NCI-H345 treated with DMSO at 0.1 percent for 48 hours (cell line): ENCODE data around the gene CCNF.

Source experiments
- DNase-seq: peaks from one replicate; lab custom pipeline; 2025; ENCODE audit not compliant: unreplicated experiment; lab: John Stamatoyannopoulos, UW

CCNF gene

GRCh38 chr16:2455081-2455845 lies 26.0 kb downstream of the CCNF start:
- no peak for DNase-seq

DNA sequence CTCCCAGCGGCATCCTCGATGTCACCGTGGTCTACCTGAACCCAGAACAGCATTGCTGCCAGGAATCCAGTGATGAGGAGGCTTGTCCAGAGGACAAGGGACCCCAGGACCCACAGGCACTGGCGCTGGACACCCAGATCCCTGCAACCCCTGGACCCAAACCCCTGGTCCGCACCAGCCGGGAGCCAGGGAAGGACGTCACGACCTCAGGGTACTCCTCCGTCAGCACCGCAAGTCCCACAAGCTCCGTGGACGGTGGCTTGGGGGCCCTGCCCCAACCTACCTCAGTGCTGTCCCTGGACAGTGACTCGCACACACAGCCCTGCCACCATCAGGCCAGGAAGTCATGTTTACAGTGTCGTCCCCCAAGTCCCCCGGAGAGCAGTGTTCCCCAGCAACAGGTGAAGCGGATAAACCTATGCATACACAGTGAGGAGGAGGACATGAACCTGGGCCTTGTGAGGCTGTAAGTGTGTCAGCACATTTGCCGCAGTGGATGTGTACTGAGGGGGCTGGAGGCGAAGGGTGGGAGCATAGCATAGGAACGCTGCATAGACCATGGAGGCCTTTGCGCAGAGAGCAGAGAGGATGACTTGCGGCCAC lies 27.4 kb downstream of the CCNF start:
- no peak for DNase-seq

GRCh38 chr16:2457267-2457666 lies 28.0 kb downstream of the CCNF start:
- no peak for DNase-seq

DNA sequence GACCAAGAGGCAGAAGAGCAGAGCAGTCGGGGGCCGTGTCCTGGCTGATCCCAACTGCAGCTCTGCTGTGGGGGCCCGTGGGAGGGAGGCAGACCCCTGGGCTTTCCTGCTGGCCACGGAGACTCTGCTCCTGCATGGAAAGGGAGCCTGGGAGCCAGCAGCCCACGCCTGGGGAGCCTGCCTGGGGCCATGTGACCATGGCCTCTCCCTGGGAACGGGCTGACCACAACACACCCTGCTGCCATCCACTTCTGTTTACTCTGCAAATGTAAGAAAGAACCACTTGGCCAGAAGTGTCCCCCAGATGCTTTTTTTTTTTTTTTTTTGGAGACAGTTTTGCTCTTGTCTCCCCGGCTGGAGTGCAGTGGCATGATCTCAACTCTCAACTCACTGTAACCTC lies 28.7 kb downstream of the CCNF start:
- DNase-seq, result no peak

- DNase-seq, result peak; percentile 27
Observed at GRCh38 chr16:2458887-2459646, 29.8 kb downstream of the CCNF start.

GRCh38 chr16:2459647-2460390 lies 30.6 kb downstream of the CCNF start, which contains the start of gene TEDC2:
Gene TEDC2, plus strand, starts transcription at chr16:2460109. Its CDS starts 36 bp downstream, at chr16:2460145.
- peak; percentile 93 for DNase-seq

DNA sequence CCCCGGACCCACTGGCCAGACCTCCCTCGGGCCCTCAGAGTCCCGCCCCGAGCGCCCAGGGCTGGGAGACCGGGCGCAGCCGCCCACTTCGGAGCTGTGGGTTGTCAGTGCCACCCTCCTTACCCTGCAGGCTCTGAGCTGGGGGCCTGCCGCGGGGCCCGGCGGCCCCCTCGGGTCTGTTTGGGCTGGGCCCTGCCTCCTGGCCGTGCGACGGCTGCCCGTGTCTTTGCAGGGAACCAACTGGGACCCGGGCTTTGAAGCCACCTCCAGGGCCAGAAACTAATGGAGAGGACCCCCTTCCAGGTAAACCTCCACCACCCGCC lies 31.1 kb downstream of the CCNF start:
- DNase-seq, result no peak

- DNase-seq, result no peak
Observed at GRCh38 chr16:2460916-2461315, 31.7 kb downstream of the CCNF start.

- no peak for DNase-seq
Observed at GRCh38 chr16:2462031-2462866, 33.0 kb downstream of the CCNF start.

DNA sequence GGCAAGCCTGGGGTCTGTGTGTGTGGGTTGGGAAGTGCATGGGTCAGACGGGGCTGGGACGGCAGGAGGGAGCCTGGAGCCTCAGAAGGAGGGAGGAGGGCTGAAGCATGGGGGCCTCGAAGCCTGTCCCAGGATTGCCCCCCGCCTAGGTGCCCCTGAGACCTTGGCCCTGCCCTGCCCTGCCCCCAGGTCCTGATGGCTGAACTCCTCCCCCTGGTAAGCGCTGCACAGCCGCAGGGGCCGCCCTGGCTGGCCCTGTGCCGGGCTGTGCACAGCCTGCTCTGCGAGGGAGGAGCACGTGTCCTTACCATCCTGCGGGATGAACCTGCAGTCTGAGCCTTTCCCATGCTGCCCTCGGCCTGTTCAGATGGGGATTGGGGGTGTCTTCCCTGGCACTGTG lies 35.1 kb downstream of the CCNF start:
- DNase-seq, result no peak

GRCh38 chr16:2465653-2466415 lies 36.6 kb downstream of the CCNF start:
- DNase-seq, result no peak

DNA sequence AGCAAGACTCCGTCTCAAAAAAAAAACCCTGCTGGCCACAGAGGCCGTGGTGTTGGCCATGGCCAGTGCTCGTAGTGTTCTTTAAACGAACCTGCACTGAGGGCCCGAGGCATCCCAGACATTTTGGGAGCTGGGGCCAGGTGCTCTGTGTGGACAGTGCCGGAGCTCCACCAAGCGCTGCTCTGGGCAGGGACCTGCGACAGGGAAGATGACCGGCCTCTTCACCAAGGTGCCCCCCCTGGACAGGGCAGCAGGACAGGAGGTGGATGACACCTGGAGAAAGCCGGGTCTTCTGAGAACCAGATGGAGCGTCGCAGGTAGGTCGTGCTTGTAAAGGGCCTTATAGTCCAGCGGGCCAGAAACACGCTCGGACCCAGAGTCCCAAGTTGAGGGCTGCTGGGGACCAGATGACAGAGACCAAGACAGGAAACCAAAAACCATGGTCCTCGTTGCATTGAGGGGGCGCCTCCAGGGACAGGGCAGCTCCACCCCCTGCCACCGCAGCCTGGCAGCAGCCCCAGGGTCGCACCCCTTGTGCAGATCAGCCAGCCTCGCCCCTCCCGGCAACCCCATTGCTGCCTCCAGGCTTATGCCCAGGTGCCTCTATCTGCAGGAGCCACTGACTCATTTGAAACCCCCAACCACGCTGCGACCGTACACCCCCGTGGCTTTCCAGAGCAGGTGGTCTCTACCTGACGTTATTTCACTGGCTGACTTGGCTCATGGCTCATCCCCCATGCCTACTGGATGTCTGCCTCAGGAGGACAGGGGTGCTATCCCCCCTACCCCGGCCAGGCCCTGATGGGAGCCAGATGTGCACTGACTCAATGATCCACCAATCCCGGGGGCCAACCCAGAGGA lies 37.6 kb downstream of the CCNF start:
- no peak for DNase-seq

DNA sequence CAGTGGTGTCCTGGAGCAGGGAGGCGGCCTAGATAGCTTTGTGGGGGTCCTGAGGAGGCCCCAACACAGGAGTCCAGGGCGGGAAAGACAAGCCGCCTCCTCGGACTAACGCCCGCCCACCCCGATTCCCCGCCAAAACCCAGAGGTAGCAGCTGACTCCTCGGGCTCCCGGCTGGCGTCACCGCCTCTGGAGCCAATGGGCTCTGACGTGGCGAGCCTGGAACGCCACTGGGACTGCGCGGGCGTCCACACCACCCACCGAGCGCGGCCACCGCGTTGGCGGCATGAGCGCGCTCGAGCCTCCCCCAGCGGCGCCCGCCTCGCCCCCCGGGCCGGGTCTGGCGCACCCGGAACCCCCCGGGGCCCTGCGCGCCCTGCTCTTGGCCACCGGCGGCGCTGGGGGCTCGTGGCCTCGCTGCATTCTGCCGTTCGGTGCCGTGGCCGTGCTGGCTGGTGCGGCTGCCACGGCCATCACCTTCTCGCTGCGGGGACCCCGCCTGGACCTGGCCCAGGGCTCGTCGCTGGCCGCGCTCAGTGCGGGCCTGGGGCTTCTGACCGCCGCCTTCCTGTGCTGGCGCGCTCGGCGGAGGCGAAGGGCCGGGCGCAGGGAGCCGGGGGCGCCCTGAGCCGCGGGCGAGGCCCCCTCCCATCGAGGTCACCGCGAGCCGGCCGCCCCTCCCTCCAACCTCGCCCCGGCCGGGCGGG lies 38.4 kb downstream of the CCNF start:
- DNase-seq, result peak; percentile 81

DNA sequence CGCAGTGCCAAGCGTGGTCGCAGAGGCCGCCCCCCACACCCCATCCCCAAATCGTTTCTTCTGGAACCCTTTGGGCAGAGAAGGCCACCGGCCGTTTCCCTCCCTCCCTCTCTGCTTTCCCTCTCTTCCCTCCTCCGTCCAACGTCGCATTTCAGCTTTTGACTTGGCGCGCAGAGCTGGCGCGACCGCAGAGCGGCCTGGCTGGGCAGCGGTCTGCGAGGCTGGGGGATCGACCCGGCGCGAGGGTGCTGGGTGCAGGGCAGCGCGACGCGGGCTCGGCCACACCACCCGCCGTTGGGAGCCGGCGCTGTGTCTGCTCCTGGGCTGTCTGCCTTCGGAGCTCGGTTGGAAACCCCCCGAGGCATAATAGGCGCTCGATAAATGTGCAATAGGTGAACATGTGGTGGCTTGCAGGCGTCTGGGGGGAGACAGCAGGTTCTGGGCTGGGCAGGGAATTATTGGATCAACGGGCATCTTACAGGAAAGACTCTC lies 39.0 kb downstream of the CCNF start:
- peak; percentile 83 for DNase-seq

- peak; percentile 96 for DNase-seq
Observed at GRCh38 chr16:2468725-2469398, 39.6 kb downstream of the CCNF start.

DNA sequence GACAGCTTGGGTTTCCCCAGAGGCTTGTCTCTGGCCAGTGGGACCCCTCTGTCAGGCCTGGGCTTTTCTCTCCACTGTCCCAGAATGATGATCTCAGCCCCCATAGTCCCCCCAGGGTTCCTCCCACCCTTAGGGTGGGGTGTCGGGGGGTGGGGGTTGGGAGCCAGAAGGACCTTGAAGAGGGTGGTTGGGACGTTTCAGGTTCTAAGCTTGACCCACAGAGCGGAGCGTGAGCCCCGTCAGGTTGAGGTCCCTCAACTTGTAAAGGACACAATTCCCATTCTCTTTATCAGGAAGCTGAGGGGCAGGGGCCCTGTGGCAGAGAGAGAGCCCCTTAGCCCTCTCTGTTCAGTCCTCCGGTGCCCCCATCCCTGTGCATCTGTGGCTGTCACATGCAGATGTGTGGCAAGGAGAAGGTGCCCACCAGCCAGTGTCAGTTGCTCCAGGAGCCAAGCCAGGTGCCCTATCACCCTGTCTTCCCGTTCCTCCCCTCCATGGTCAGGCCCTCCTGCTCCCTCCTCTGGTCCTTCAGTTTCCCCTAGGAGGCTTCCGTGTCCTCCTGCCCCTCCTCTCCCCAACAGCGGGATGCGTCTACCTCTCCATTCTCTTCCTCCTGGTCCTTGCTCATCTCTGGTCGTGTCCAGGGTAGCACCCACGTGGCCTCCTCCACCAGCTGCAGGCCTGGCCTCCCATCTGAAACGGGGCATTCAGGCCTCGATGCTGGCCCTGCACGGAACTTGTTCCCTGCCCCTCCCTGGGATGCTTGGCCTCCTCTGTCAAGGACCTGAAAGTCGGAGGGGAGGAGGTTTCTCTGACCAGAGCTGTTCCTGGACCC lies 40.4 kb downstream of the CCNF start:
- no peak for DNase-seq

DNA sequence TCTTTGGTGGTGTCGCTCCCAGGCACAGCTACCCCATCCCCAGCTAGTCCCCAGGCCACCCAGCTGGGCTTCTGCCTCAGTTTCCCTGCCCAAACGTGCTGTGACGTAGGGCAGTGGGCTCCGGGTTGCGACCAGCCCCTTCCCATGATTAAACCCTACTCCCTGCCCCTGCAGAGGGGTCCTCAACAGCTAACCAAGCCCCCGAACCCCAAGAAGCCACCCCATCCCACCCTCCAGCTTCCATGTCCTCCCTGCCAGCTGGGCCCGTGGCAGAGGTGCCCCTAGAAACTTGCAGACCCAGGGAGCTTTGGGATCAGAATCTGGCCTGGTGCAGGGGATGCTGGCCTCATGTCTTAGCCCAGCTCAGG lies 41.0 kb downstream of the CCNF start:
- DNase-seq, result no peak
